GM12891 (cell line): ENCODE measurements around the gene SOX9.
"Not testable (repeated sequence)": the region's sequence is repeated elsewhere in the genome, so short reads cannot be mapped to it uniquely, and the experiment has no call there.

Experiments used
- DNase-seq: peaks from one replicate; pipeline ENCODE4 v3.0.0; 2011; ENCODE audit warnings: low spot score; ENCODE audit not compliant: insufficient read length
- FAIRE-seq: peaks from 2 replicates; lab custom pipeline; 2011; peaks lifted over from hg19 to GRCh38; lab: Jason Lieb, UNC
- PAX5 ChIP-seq: IDR thresholded peaks from 2 replicates; pipeline ENCODE4 v1.6.1; 2011; ENCODE audit warnings: low read length, moderate library complexity, mild to moderate bottlenecking; ENCODE audit not compliant: insufficient read depth, severe bottlenecking
- POLR2A ChIP-seq: IDR thresholded peaks from 2 replicates; pipeline ENCODE4 v1.6.1; 2011; ENCODE audit warnings: low read depth, low read length, control low read depth
- POLR2AphosphoS5 ChIP-seq: IDR thresholded peaks from 2 replicates; pipeline ENCODE4 v1.6.1; 2011; ENCODE audit warnings: low read depth, low read length, control low read depth
- POU2F2 ChIP-seq: IDR thresholded peaks from 2 replicates; pipeline ENCODE4 v1.6.1; 2011; ENCODE audit warnings: low read depth, mild to moderate bottlenecking, control low read depth, low read length, moderate library complexity
- SPI1 ChIP-seq: IDR thresholded peaks from 2 replicates; pipeline ENCODE4 v1.6.1; 2011; ENCODE audit warnings: low read depth, low read length, control low read depth
- TAF1 ChIP-seq: IDR thresholded peaks from 2 replicates; pipeline ENCODE4 v1.6.1; 2011; ENCODE audit warnings: low read depth, low read length, control low read depth

SOX9 gene

GRCh38 chr17:72125226-72125651 lies 4.4 kb downstream of the SOX9 start:
- no peak for DNase-seq
- TF ChIP-seq PAX5 (no peak), SPI1 (no peak), POLR2AphosphoS5 (no peak), TAF1 (no peak), POU2F2 (no peak), POLR2A (no peak)
- FAIRE-seq: no peak

DNA sequence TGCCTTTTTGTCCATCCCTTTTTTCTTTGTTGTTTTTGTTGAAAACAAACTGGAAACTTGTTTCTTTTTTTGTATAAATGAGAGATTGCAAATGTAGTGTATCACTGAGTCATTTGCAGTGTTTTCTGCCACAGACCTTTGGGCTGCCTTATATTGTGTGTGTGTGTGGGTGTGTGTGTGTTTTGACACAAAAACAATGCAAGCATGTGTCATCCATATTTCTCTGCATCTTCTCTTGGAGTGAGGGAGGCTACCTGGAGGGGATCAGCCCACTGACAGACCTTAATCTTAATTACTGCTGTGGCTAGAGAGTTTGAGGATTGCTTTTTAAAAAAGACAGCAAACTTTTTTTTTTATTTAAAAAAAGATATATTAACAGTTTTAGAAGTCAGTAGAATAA lies 4.9 kb downstream of the SOX9 start:
- TF ChIP-seq POLR2A: no peak
- TF ChIP-seq SPI1: no peak
- no peak for TF ChIP-seq POU2F2
- no peak for TF ChIP-seq TAF1
- no peak for TF ChIP-seq POLR2AphosphoS5
- no peak for TF ChIP-seq PAX5
- no peak for DNase-seq
- no peak for FAIRE-seq

GRCh38 chr17:72126575-72127486 lies 6.0 kb downstream of the SOX9 start:
- DNase-seq (no peak), FAIRE-seq (no peak)
- TF ChIP-seq POLR2A: no peak
- no peak for TF ChIP-seq PAX5
- no peak for TF ChIP-seq POLR2AphosphoS5
- no peak for TF ChIP-seq TAF1
- TF ChIP-seq POU2F2: no peak
- TF ChIP-seq SPI1: no peak

DNA sequence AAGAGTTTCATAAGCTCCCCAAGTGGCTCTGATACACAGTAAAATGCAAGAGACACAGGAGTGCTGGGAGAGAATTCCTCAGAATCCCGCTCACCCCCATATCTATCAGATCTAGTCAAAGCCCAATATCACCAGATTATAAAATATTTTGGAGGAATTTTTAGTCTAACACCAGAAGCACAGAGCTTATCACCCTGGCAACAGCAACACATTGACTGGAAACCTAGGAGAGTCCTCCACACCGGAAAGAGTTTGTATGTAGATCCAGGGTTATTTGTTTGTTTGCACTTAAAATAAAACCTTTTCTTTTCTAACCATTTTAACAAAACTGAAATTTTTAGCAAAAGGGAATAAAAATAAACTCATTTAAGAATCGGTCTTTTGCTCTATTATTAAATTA lies 7.2 kb downstream of the SOX9 start:
- TF ChIP-seq SPI1 (no peak), POU2F2 (no peak), PAX5 (no peak), POLR2A (no peak), POLR2AphosphoS5 (no peak), TAF1 (no peak)
- FAIRE-seq (no peak), DNase-seq (no peak)

DNA sequence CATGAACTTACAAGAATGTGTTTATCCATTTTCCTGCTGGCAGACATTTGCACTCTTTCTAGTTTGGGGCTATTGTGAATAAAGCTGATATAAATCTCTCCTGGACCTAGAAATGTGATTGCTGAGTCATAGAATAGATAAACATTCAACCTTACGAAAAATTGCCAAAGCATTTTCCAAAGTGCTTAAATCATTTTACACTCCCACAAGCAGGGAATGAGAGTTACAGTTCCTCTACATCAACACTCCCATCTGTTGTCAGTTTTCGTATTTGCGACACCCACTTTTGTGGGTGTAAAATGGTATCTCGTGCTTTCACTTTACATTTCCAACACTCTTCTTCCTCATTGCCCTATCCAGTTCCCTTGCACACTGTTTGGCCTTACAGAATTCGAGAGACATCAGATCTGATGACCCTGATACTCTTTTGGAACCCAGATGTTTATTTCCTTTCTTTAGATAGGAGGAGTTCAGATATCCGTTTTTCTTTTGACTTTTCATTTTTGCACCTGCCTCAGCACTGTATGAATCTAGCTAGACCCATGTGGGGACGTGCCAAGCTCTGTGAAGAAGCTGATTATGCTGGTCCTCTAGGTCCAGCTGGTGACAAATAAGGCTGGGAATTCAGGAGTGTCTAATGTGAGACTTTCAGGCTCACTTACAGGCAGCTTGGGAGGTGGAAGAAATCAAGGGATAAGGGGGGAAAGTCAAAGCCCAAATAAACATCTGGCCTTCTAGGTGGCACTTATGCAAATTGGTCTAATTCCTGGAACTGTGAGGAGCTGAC lies 14.0 kb downstream of the SOX9 start:
- DNase-seq (no peak), FAIRE-seq (no peak)
- no peak for TF ChIP-seq SPI1
- no peak for TF ChIP-seq TAF1
- TF ChIP-seq POLR2AphosphoS5: no peak
- TF ChIP-seq PAX5: no peak
- TF ChIP-seq POLR2A: no peak
- no peak for TF ChIP-seq POU2F2

DNA sequence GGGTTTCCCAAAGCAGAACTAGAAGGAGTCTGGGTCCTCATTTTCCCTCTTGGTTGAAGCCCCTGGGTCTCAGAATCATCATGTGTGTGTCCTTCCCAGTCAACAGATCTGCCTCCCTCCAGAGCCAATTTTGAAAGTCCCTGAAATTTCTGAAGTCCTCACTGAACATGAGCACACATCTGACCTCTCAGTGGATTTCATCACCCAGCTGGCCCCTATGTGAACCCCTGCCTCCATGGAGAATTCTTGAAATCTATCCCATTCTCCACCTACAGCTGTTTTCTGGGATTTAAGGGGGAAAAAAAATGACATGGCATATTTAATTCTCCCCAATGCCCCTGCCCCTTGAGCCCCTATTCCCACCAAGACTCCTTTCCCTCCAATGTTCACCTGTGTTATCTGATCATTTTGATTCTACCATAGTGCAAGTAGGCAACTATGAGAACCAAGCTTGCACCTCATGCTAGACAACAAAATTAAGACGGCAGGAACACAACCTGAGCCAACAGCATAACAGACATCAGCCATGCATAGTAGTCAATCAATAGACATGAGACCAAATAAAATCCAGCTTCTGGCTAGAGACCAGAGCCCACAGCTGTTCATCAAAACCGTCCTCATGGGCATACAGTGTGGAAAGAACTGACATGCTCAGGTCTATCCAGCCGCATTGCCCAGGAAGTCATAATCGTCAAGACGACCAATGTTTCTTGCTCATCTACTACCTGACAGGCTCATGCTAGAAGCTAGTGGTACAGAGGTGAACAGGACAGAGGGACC lies 14.9 kb downstream of the SOX9 start:
- FAIRE-seq: no peak
- TF ChIP-seq POLR2AphosphoS5 (no peak), PAX5 (no peak), TAF1 (no peak), SPI1 (no peak), POU2F2 (no peak), POLR2A (no peak)
- no peak for DNase-seq

- TF ChIP-seq TAF1 (no peak), POLR2A (no peak), SPI1 (no peak), PAX5 (no peak), POLR2AphosphoS5 (no peak), POU2F2 (no peak)
- no peak for DNase-seq
- FAIRE-seq: no peak
These were observed 15.9 kb downstream of the SOX9 start for GRCh38 chr17:72136692-72137091.

- DNase-seq (no peak), FAIRE-seq (no peak)
- no peak for TF ChIP-seq POLR2AphosphoS5
- TF ChIP-seq POU2F2: no peak
- no peak for TF ChIP-seq PAX5
These were observed 16.3 kb downstream of the SOX9 start for GRCh38 chr17:72137161-72137560.

- no peak for FAIRE-seq
- no peak for DNase-seq
- no peak for TF ChIP-seq POLR2AphosphoS5
- no peak for TF ChIP-seq TAF1
- no peak for TF ChIP-seq POU2F2
- no peak for TF ChIP-seq PAX5
- TF ChIP-seq POLR2A: no peak
- no peak for TF ChIP-seq SPI1
These were observed 18.4 kb downstream of the SOX9 start for GRCh38 chr17:72139212-72139611.

DNA sequence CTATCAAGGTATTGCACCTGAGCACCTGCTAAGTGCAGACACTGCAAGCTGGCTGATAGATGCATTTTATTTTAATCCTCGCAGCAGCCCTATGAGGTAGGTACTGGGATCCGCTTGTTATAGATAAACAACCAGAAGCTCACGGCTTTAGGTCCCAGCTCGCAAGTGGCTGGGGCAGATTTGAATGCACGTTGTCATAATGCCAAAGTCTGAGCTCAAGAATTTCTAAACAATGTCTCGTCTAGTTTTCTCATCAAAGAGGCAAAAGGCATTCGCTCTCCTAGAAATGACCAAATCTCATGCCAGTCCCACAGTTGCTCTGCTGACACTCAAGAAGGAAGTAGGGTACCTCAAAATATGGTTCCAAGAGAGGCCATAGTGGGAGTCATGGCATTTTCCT lies 20.5 kb downstream of the SOX9 start:
- no peak for TF ChIP-seq SPI1
- TF ChIP-seq POU2F2: no peak
- TF ChIP-seq PAX5: no peak
- TF ChIP-seq POLR2AphosphoS5: no peak
- TF ChIP-seq TAF1: no peak
- no peak for TF ChIP-seq POLR2A
- DNase-seq: no peak
- FAIRE-seq: no peak

DNA sequence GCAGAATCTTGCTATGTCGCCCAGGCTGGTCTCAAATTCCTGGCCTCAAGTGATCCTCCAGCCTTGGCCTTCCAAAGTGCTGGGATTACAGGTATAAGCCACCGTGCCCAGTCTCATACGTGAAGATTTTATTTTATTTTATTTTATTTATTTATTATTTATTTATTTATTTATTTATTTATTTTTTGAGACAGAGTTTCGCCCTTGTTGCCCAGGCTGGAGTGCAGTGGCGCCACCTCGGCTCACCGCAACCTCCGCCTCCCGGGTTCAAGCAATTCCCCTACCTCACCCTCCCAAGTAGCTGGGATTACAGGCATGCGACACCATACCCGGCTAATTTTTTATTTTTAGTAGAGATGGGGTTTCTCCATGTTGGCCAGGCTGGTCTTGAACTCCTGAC lies 21.3 kb downstream of the SOX9 start:
- not testable (repeated sequence) for FAIRE-seq

More for the DNA sequence above, 21.3 kb downstream of the SOX9 start:
- DNase-seq: not testable (repeated sequence)
